ENCODE results near the gene KIF4B.

GRCh38 chr5:155013526-155013925 lies at the start of gene KIF4B:
- no peak for TF ChIP-seq POLR2A (IDR thresholded peaks at IDR 0.05)
- no peak for TF ChIP-seq CTCF (IDR thresholded peaks at IDR 0.05)
- TF ChIP-seq EP300 (IDR thresholded peaks at IDR 0.05): no peak

Measured in tibial nerve (tissue), 4 donors.